Trophoblast cell (in vitro differentiated cells and primary cell): ENCODE data around the gene TIMP2.

Experiments used
- DNase-seq, 2 donors: peaks; one replicate each; pipeline ENCODE4 v3.0.0-alpha.2; 2016
- H2AFZ ChIP-seq: 2 replicates; pipeline ENCODE4 v1.6.1; 2013; ENCODE audit warnings: low read length, moderate library complexity, mild to moderate bottlenecking; ENCODE audit not compliant: insufficient read depth, poor library complexity
- H2AK5ac ChIP-seq: 2 replicates; pipeline ENCODE4 v1.6.1; 2013; ENCODE audit warnings: mild to moderate bottlenecking, low read length
- H2BK120ac ChIP-seq: 2 replicates; pipeline ENCODE4 v1.6.1; 2013; ENCODE audit warnings: low read length, mild to moderate bottlenecking, moderate library complexity; ENCODE audit not compliant: insufficient read depth, poor library complexity
- H2BK12ac ChIP-seq: 2 replicates; pipeline ENCODE4 v1.6.1; 2013; ENCODE audit warnings: mild to moderate bottlenecking, low read length, moderate library complexity
- H2BK5ac ChIP-seq: 2 replicates; pipeline ENCODE4 v1.6.1; 2013; ENCODE audit warnings: low read length, low read depth, moderate library complexity, mild to moderate bottlenecking; ENCODE audit not compliant: poor library complexity
- H3K14ac ChIP-seq: 2 replicates; pipeline ENCODE4 v1.6.1; 2013; ENCODE audit warnings: mild to moderate bottlenecking, low read length
- H3K18ac ChIP-seq: 2 replicates; pipeline ENCODE4 v1.6.1; 2013; ENCODE audit warnings: mild to moderate bottlenecking, low read length
- H3K23ac ChIP-seq: 2 replicates; pipeline ENCODE4 v1.6.1; 2013; ENCODE audit warnings: low read length
- H3K27ac ChIP-seq: 2 replicates; pipeline ENCODE4 v1.5.1; 2013; ENCODE audit warnings: low read depth, mild to moderate bottlenecking, inconsistent platforms, low read length, moderate library complexity
- H3K27me3 ChIP-seq: 2 replicates; pipeline ENCODE4 v1.6.1; 2013; ENCODE audit warnings: inconsistent platforms, mild to moderate bottlenecking, low read length, moderate library complexity; ENCODE audit not compliant: insufficient read depth
- H3K36me3 ChIP-seq, 2 experiments: 1 replicate in 1 of 2; 2 replicates in 1 of 2; pipeline ENCODE4 v1.6.1; 2013; ENCODE audit warnings: low read length in 2 of 2, mild to moderate bottlenecking in 2 of 2, moderate library complexity in 1 of 2; ENCODE audit not compliant: insufficient read depth in 2 of 2, control insufficient read depth in 1 of 2
- H3K4ac ChIP-seq: 2 replicates; pipeline ENCODE4 v1.6.1; 2013; ENCODE audit warnings: low read depth, mild to moderate bottlenecking, low read length, moderate library complexity
- H3K4me1 ChIP-seq, 2 experiments: 1 replicate in 1 of 2; 2 replicates in 1 of 2; pipeline ENCODE4 v1.6.1; 2013; ENCODE audit warnings: low read length in 2 of 2, mild to moderate bottlenecking in 2 of 2, moderate library complexity in 1 of 2; ENCODE audit not compliant: insufficient read depth in 2 of 2, control insufficient read depth in 1 of 2
- H3K4me2 ChIP-seq: 2 replicates; pipeline ENCODE4 v1.6.1; 2013; ENCODE audit warnings: inconsistent platforms, mild to moderate bottlenecking, low read length, moderate library complexity
- H3K4me3 ChIP-seq: 2 replicates; pipeline ENCODE4 v1.5.1; 2013; ENCODE audit warnings: mild to moderate bottlenecking, low read depth, low read length, inconsistent platforms
- H3K79me1 ChIP-seq: one replicate; pipeline ENCODE4 v1.6.1; 2013; ENCODE audit warnings: low read length
- H3K79me2 ChIP-seq: 2 replicates; pipeline ENCODE4 v1.6.1; 2013; ENCODE audit warnings: low read length, mild to moderate bottlenecking; ENCODE audit not compliant: control insufficient read depth, insufficient read depth, poor library complexity
- H3K9ac ChIP-seq: 2 replicates; pipeline ENCODE4 v1.6.1; 2013; ENCODE audit warnings: mild to moderate bottlenecking, low read length
- H3K9me3 ChIP-seq: 2 replicates; pipeline ENCODE4 v1.6.1; 2013; ENCODE audit warnings: low read depth, mild to moderate bottlenecking, control low read depth, inconsistent platforms, low read length; ENCODE audit not compliant: insufficient read depth
- H4K12ac ChIP-seq: 2 replicates; pipeline ENCODE4 v1.6.1; 2013; ENCODE audit warnings: low read depth, mild to moderate bottlenecking, low read length, moderate library complexity
- H4K8ac ChIP-seq: 2 replicates; pipeline ENCODE4 v1.6.1; 2013; ENCODE audit warnings: low read depth, mild to moderate bottlenecking, low read length, moderate library complexity
- H4K91ac ChIP-seq: one replicate; pipeline ENCODE4 v1.6.1; 2013; ENCODE audit warnings: low read depth, mild to moderate bottlenecking, low read length, moderate library complexity
- WGBS: extraction: QIAGEN DNeasy Blood & Tissue Kit; methylation state at CpG from one replicate; pipeline ENCODE4 v1.1.7; 2013; ENCODE audit warnings: missing lambda C conversion rate; ENCODE audit not compliant: insufficient read length, insufficient coverage; ENCODE audit errors: extremely low coverage; 5-methylcytosine and 5-hydroxymethylcytosine counted together

TIMP2 gene

DNA sequence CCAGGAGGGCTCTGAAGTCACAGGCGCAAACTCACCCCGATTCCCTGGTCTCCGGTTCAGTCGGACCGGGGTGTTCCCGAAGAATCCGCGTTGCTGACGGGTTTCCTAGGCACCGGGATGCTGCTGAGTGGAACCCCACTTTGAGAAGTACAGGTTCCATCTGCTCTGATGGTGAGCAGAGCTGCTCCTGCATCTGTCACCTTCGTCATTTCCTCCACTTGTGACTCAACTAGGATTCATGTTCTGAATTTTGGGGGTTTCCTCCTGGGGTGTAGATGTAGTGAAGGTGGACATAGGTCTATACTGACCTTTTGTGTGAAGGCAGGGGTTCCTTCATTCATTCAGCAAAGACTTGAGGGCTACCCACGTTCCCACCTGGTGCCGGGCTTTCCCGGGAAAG lies 29.5 kb upstream of the TIMP2 start:
- Histone ChIP-seq H2AK5ac (peak overlapping the region; percentile 25), H3K79me2 (peaks cover 2% of the 10 kb centered on the region), H2BK12ac (no peak overlapping the region), H3K27me3 (no peaks in the 10 kb centered on the region), H3K4me3 (no peak overlapping the region), H2AFZ (no peak overlapping the region), H3K4ac (no peak overlapping the region), H4K12ac (no peak overlapping the region), H4K8ac (no peak overlapping the region), H3K23ac (no peak overlapping the region), H2BK120ac (peak overlapping the region; percentile 4), H3K14ac (no peak overlapping the region), H3K4me1 (peaks cover 26 to 33% of the 10 kb centered on the region in 2 experiments), H3K4me2 (no peak overlapping the region), H4K91ac (peak overlapping the region; percentile 1), H2BK5ac (no peak overlapping the region), H3K79me1 (peaks cover 20% of the 10 kb centered on the region), H3K27ac (no peak overlapping the region), H3K9me3 (peaks cover 6% of the 10 kb centered on the region), H3K9ac (no peak overlapping the region), H3K36me3 (no peaks in the 10 kb centered on the region), H3K18ac (no peak overlapping the region)
- WGBS = no CpG with 5 or more reads among the region's 14 CpGs
- DNase-seq = no peak

DNA sequence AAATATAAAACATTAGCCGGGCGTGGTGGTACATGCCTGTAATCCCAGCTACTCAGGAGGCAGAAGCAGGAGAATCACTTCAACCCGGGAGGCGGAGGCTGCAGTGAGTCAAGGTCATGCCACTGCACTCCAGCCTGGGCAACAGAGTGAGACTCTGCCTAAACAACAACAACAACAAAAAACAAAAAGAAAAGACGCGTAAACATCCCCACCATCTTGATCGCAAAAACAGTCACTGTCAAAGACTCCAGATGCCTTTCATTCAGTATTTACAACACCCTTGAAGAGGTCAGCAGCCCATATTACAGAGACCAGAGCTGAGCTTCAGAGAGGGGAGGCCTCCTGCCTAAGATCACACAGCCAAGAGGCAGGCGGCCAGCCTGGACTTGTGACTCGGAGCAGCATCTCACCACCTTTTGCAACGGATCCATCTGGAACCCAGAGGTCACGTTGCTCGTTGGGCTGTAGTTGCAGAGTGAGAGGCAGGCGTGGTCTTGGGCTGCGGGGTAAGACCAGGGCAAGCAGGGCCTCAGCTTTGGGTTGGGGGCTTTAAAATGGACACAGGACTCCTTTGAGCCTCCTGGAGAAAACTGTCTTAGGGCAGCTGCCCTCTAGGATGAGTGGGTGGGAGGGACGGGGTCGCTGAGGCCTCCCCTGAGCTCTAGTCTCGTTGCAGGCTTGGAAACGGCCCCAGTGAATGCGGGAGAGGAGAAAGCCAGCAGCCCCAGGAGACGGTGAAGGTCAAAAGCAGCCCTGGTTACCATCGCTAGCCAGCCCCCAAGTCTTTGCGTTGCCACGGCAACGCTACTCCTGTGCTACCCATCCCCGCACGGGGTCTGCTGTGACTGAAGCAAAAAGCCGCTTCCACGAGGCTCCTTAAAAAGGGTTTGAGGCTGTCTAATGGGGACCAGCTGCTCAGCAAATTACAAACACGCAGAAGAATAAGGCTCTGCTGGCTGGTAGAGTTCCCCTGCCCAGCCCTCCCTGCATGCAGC lies 28.5 kb upstream of the TIMP2 start:
- Histone ChIP-seq H3K4ac (no peak overlapping the region), H4K91ac (no peak overlapping the region), H3K27ac (no peak overlapping the region), H3K4me2 (no peak overlapping the region), H3K79me2 (peaks cover 2% of the 10 kb centered on the region), H3K27me3 (no peaks in the 10 kb centered on the region), H3K4me1 (peaks cover 23 to 26% of the 10 kb centered on the region in 2 experiments), H3K18ac (no peak overlapping the region), H3K36me3 (no peaks in the 10 kb centered on the region), H3K4me3 (no peak overlapping the region), H2BK5ac (no peak overlapping the region), H3K9me3 (peaks cover 6% of the 10 kb centered on the region), H2BK120ac (no peak overlapping the region), H3K14ac (no peak overlapping the region), H4K8ac (no peak overlapping the region), H2AFZ (no peak overlapping the region), H3K23ac (no peak overlapping the region), H4K12ac (no peak overlapping the region), H3K9ac (no peak overlapping the region), H2AK5ac (no peak overlapping the region), H2BK12ac (no peak overlapping the region), H3K79me1 (peaks cover 18% of the 10 kb centered on the region)
- DNase-seq = no peak
- WGBS = no CpG with 5 or more reads among the region's 29 CpGs

GRCh38 chr17:78952706-78953105 lies 27.5 kb upstream of the TIMP2 start:
- Histone ChIP-seq H4K8ac (no peak overlapping the region), H2BK5ac (no peak overlapping the region), H3K36me3 (no peaks in the 10 kb centered on the region), H2AFZ (no peak overlapping the region), H3K27ac (no peak overlapping the region), H2BK12ac (peak overlapping the region; percentile 29), H3K79me2 (peaks cover 2% of the 10 kb centered on the region), H3K4me1 (peaks cover 17 to 20% of the 10 kb centered on the region in 2 experiments), H3K79me1 (peaks cover 12% of the 10 kb centered on the region), H2AK5ac (peak overlapping the region; percentile 66), H3K4ac (no peak overlapping the region), H4K12ac (no peak overlapping the region), H3K23ac (no peak overlapping the region), H3K4me3 (no peak overlapping the region), H3K27me3 (no peaks in the 10 kb centered on the region), H3K9me3 (peaks cover 6% of the 10 kb centered on the region), H3K4me2 (no peak overlapping the region), H3K18ac (no peak overlapping the region), H2BK120ac (peak overlapping the region; percentile 4), H3K9ac (no peak overlapping the region), H4K91ac (no peak overlapping the region), H3K14ac (peak overlapping the region; percentile 29)
- DNase-seq = no peak
- no CpG with 5 or more reads among the region's 10 CpGs for WGBS

DNA sequence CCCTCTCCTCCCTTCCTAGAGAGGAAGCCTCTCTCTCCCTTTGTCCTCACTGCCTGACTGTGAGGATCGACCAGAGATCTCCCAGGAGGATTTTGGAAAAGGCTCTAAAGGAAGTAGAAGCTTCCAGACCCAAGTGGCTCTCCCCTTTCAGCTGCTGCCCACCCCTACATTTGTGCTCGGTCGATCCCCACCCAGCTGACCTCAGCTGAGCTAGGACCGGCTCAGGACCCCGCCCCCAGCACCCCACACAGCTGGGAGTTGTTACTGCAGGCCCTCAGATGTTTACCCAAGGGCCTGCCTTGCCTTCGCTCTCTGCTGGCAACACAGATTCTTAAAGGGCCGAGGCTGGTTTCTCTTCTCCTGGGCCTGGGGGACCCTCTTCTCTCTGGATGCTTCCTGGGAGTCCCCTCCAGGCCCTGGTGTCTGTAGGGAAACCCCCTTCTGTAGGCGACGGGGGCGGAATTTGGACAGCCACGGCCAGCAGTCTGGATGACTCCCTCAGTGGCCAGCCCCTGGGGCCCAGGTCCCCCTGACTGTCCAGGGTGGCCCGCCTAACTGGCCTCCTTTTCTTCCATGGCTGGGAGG lies 26.9 kb upstream of the TIMP2 start:
- Histone ChIP-seq H4K8ac (no peak overlapping the region), H3K4me1 (peaks cover 13 to 14% of the 10 kb centered on the region in 2 experiments), H3K4me2 (no peak overlapping the region), H2BK5ac (no peak overlapping the region), H2AK5ac (no peak overlapping the region), H3K4me3 (no peak overlapping the region), H3K14ac (no peak overlapping the region), H3K79me1 (peaks cover 8% of the 10 kb centered on the region), H3K4ac (no peak overlapping the region), H3K36me3 (no peaks in the 10 kb centered on the region), H3K9ac (no peak overlapping the region), H3K23ac (no peak overlapping the region), H2BK12ac (no peak overlapping the region), H2BK120ac (no peak overlapping the region), H3K79me2 (peaks cover 2% of the 10 kb centered on the region), H4K12ac (no peak overlapping the region), H2AFZ (no peak overlapping the region), H3K27ac (no peak overlapping the region), H4K91ac (no peak overlapping the region), H3K18ac (no peak overlapping the region), H3K27me3 (no peaks in the 10 kb centered on the region), H3K9me3 (peaks cover 6% of the 10 kb centered on the region)
- DNase-seq = no peak
- no CpG with 5 or more reads among the region's 12 CpGs for WGBS
